Activated CD8-positive, alpha-beta memory T cell treated with anti-CD3 and anti-CD28 coated beads, Interleukin-2, amount 50 U/mL, for 4 hours (primary cell): Measurements from ENCODE around the gene FIBCD1.

Source experiments
- DNase-seq: peaks from one replicate; pipeline ENCODE4 v3.0.0-alpha.2; 2020

Gene FIBCD1

DNA sequence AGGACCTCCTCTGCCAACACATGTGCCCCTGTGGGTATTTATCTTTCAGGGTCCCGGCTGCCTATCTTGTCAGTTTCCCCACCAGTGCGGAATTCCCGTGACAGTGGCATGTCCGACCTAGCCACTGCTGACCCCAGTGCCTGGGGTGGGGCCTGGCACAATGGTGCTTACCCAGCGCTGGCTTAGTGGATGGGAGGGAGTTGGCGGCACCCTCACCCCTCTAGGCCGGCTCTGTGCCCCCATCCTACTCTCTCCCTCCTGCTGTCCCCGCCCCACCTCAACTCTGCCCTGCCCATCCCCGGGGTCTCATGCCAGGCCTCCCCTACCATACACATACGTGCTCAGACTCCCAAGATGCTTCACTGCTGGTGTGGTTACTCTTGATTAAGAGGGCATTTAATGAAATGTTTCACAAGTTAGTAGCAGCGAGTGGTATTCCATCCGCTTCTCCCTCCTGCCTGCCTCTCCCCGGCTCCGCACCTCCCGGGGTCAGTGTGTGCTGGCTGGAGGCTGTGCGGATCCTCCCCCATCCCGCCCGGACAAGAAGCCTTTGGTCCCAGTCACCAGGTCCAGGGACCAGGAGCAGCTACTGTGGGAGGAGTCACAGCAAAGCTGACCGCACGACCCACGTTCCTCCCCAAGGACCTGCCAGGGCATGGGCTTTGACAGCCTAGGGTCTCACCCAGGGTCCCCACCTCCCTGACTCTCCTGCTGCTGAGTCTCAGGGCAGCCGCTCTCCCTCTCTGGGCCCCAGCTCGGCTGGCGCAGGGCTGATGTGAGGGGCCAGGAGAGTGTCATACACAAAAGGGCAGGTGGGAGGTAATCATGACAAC lies 32.9 kb downstream of the FIBCD1 start:
- no peak for DNase-seq

- DNase-seq, result no peak
Measured at GRCh38 chr9:130905125-130905901, 33.7 kb downstream of the FIBCD1 start.

GRCh38 chr9:130904070-130905044 lies 34.7 kb downstream of the FIBCD1 start:
- no peak for DNase-seq

DNA sequence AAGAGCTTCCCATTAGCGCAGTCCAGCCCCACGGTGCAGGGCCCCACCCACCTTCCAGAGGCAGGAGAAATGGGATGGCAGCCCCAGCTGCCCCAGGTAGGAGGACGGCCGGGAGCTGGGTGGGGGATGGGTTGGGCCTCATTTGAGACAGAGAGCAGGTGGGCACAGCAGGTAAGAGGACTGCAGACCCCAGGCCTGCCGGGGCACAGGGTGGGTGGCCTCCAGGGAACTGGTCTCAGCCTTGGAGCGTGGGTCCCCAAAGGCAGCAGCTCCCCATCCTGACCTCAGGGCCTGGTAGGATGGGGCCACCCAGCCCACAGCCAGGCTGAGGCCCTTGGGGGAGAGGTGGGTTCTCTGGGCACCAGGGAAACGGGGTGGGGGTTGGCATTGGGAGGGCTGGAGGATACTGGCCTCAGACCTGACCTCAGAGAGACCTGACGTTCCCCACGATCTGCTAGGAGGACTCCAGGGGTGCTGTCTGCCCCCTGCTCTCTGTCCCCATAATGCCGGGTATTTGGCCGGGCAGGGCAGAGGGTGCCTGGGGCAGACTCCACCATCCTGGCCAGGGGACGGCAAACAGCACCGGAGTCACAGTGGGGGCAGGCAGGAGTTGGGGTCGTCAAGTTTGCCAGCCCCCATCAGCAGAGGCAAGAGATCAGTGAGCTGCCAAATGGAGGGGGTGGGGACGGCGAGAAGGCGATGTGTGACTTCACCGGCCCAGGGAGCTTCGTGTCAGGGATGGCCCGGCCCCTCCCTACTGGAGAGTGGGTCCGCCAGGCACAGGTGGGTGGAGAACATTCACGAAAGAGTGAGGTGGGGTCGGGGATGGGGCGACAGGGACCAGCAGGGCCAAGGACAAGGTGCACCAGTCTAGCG lies 35.6 kb downstream of the FIBCD1 start:
- DNase-seq, result no peak

DNA sequence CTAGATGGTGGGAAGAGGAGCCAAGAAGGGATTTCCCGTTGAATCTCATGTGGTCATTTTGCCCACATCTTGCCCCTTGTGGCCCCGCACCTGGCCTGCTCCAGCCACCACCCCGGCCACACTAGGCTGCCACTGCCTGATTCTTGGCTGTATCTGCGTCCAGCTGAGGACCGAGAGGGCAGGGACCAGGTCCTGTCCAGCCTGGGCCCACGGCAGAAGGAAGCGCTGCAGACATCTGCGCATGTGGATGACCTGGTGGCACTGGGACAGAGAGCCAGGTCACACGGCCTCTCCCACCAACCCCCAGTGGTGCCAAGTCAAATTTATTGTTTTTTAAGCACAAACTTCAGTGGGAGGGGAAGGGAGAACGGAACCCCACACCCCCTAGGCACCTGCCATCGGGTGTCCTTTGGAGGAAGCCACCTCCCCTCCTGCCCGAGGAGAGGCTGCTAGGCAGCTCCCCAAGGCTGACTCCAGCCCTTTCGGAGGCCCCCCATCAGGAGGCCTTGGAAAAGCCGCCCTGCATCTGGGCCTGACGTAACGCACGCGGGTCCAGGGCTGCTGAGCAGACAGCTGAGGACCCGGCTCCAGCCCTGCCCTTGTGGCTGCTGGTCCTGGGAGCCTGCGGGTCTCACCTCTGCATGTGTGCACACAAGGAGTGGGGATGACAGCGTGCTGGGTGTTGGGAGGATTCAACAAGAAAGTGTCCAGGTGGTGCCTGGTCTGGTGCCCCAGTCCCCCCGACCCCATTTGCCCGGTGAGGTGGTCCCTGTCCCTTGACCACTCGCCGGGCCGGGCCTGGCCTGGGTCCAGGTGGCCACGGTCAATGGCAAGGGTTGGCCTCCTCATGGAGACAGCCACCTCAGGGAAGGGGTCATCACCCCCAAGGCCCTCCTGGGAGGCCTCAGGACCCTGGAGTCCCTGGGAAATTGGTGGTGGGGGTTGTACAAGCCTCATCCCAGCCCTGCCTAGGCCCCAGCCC lies 36.6 kb downstream of the FIBCD1 start:
- no peak for DNase-seq

DNA sequence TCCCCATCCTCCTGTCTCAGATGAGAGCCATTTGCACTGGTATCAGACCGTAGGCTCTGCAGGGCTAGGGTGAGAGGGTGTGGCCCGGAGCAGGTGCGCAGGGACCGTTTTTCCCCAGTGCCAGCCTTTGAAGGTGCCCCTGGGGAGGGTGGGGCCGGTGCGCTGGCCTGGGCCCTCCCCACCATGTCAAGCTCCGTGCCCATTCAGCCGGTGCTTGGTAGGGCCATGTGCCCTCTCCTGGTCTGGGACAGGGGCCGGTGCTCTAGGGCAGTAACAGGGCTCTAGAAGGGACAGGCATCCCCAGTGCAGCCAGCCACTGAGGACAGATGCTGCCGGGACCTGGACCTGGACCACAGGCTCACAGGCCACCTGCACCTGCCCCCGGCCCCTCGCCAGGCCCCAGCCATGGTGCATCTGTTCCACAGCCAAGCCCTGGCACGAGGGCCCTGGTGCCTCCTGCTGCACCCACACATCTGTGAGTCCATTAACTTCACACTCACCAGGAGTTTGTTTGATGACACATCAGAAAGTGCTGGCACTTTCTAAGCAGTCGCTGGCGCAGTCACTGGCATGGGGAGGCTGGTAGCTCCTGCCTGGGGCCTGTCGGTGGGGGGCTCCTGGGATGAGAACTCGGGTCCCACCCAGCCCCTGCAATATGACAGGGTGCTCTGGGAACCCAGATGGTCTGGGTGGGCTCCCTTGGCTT lies 37.4 kb downstream of the FIBCD1 start:
- DNase-seq, result no peak

DNA sequence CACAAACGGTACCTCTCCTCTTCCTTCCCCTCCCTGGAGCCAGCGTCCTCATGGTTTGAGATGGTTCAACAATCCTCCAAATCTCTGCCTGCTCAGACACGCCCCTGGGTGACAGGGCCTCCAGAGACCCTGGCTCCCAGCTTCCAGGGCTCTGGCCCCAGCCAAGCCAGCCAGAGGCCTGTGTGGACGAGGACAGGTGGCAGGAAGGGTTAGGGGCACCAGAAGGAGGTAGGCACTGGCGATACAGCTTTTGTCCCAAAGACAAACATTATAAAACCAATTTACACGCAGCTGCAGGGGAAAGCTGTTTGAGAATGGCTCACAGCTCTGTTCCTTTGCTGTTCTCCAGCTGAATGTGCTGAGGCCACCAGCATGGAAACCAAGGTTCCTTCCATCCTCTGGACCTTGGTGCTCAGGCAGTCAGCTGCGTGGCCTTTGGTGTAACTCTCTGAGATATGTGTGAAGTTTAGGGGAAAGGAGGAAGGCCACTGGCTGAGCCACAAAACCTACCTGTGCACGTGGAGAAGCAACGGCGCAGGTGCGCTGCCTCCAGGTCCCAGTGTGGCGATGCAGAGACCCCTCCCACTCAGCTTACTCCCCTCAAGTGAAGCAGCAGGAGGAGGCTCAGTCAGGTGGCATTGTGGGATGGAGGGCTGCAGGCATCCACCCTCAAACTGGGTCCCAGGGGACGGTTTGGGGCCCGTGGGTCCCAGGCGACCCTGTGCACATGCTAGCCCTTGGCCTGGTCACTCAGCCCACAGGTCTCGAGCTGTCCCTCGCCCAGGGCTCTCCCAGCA lies 38.1 kb downstream of the FIBCD1 start:
- no peak for DNase-seq

GRCh38 chr9:130899051-130899748 lies 39.8 kb downstream of the FIBCD1 start:
- no peak for DNase-seq

DNA sequence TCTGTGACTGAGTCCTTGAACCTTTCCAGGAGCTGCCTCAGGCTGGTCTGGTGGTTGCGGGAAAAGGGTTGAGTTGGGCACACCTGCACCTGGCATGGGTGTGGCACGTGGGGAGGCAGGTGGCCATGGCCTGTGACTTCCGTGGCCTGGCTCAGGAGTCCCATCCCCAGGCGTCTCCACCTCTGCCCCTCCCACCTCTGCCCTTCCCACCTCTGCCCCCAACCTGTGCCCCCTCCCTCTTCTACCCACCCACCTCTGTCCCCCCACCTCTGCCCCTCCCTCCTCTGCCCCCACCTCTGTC lies 40.5 kb downstream of the FIBCD1 start:
- DNase-seq, result no peak

DNA sequence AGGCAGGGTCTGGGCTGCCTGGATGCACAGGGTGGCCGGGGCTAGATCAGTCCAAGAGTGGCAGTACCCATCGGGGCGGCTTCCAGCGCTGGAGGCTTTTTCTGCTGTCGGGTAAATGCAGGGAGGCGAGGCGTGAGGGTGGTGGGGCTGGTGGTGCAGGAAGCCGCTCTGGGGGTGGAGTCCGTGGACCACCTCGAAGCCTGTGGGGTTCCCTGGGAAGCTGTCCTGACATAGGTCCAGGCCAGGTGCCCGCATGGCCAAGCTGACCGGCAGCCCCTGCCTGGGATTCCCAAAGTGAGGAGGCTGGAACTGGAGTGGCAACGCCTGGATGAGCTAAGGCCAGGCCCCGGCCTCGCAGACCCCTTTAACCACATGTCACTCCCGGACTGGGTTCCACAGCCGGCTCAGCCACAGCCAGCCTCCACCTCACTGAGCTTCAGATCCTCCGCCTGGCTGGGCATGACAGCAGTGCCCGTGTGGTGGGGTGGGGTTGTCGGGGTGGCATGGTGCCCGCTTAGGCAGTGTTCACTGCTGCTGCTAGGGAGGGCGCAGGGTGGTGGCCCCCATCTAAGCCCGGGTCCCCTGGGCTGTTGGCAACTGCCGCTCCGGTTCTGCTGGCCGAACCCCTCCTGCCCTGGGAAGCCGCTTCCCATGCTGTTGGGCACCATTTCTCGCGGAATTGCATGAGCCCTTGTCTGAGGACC lies 41.0 kb downstream of the FIBCD1 start:
- DNase-seq, result no peak

GRCh38 chr9:130897105-130897751 lies 41.8 kb downstream of the FIBCD1 start:
- no peak for DNase-seq

DNA sequence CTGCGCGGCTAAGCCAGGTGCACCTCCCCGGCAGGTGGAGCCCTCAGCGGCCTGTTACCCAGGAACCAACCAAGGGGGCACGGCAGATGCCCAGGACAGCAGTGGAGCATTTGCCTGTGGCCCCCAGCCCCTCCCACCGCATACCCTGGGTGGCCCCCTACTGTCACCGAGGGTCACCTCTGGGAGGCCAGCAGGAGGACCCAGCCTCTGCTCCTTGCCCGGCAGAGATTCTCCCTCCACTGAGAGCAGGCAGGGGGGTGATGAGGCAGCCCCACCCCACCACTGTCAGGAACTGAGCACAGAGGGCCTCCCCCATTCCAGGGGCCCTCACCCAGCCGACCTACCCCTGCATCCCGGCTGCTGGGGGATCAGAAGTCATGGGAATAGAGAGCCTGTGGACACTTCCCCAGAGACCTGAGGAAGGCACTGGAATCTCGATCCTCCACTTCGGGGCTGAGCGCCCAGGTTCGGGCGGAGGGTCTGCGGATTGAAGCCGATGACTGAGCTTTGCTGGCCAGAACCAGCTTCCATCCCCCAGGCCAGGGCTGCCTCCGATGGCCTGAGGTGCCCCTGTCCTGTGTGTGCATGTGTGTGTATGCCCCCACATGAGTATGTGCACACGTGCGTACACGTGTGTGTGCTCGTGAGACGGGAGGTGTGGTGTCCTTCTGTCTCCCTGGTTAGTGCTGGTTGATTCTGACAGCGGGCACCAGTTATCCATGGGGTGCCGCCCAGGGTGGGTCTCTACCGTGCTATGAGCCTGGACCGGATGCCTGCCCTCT lies 42.6 kb downstream of the FIBCD1 start, which contains the start of gene QRFP:
QRFP (minus strand) TSS at position 580 of the 782 bp plus-strand sequence. CDS start 2,974 bp downstream, outside the sequence.
- DNase-seq, result no peak

- DNase-seq, result no peak
Measured at GRCh38 chr9:130895481-130896232, 43.4 kb downstream of the FIBCD1 start.

DNA sequence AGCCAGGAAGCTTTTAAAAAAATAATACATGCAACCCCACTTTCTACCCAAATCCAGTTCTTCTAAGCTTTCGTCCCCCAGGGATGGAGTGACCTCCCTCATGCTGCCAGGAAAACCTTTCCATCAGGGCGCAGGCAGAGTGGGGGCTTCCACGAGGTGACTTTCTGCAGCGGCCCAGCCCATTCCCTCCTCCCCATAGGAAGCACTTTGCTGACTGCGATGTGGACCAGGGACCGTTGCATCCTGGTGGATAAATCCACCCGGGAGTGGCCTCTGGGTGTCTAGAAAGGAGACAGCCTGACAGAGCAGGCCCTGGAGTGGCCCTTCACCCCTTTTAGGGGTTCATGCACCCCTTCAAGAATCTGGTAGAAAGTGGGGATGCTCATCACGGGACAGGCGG lies 44.0 kb downstream of the FIBCD1 start:
- DNase-seq, result no peak

- DNase-seq, result no peak
Measured at GRCh38 chr9:130894546-130894945, 44.5 kb downstream of the FIBCD1 start.
